Measurements from ENCODE around the gene TUBGCP6.

GRCh38 chr22:50224071-50224470, 20.8 kb downstream of the TUBGCP6 start:
- TF ChIP-seq GATA2 (IDR thresholded peaks at IDR 0.05; ENCODE audit: low read depth, low read length) (no peak), GATA3 (IDR thresholded peaks at IDR 0.05; ENCODE audit: low read depth, low read length) (no peak)
